Measurements from ENCODE around the gene PREX1.

PREX1 gene

GRCh38 chr20:48694381-48694865 lies 133.4 kb downstream of the PREX1 start:
- no peak for DNase-seq

- DNase-seq: no peak
Observed at GRCh38 chr20:48691523-48691922, 136.3 kb downstream of the PREX1 start.

DNA sequence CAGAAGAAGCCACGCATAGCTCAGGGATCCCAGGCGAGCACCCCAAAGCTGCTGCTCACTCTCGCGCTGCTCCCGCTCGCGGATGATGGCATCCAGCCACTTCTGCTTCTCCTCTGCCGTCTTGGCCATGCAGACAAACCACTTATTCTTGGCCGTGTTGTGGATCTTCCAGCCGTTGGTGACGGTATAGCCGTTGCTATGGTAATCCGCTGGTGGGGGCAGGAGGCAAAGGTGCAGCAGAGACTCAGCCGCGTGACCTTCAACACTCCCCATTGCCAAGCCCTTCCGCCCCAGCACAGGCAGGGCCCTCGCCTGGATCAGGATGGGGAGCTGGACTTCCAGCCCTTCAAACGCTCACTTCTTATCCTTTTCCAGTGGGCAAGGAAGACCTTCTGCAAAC lies 136.9 kb downstream of the PREX1 start:
- DNase-seq: no peak

DNA sequence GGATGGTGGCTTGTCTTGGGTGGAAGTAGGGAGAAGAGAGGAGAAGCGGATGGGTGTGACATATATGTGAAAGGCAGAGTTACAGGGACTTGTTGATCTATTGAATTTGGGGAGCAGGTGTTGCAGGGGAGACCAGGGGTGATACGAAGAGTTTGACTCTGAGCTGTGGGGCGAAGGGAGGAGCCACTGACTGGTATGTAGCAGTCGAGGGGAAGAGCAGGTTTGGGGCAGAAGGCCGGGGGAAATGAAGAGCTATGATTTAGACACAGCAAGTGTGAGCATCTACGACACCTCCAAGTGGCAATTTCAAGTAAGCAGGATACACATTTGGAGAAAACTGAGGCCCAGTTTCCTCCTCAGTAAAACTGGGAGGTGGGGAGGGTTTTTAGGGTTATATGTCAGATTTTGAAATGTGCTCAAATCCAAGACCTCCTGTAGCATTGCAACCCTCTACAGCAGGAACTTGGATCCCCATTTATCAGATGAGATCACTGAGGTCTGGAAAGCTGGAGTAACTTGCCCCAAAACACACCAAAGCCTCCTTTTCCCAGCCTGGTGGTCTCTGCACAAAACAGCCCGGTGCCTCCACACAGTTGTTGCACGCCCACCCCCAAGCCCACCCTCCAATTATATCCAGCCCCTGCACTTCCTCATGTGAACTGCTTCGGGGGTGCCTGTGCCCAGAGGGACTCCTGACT lies 137.8 kb downstream of the PREX1 start:
- no peak for DNase-seq

DNA sequence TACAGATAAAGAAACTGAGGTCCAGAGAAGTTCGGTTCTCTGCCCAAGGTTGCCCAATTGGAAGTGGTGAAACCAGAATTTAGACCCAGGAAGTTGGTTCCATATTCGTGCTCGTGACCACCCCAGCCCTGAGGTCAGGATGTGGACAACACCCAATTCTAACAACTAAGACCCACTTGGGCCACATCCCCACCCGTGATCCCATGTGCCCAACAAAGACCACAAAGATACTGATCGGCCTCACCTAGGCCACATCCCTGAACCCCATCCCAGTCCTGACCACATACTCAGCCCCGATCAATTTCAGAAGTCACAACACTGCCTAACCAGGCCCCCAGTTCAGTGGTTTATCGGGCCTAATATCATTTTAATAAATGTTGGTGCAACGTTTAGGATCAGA lies 138.4 kb downstream of the PREX1 start:
- peak; percentile 20 for DNase-seq

- DNase-seq: no peak
Observed at GRCh38 chr20:48688579-48688978, 139.2 kb downstream of the PREX1 start.

- DNase-seq: no peak
Observed at GRCh38 chr20:48687117-48687800, 140.5 kb downstream of the PREX1 start.

DNA sequence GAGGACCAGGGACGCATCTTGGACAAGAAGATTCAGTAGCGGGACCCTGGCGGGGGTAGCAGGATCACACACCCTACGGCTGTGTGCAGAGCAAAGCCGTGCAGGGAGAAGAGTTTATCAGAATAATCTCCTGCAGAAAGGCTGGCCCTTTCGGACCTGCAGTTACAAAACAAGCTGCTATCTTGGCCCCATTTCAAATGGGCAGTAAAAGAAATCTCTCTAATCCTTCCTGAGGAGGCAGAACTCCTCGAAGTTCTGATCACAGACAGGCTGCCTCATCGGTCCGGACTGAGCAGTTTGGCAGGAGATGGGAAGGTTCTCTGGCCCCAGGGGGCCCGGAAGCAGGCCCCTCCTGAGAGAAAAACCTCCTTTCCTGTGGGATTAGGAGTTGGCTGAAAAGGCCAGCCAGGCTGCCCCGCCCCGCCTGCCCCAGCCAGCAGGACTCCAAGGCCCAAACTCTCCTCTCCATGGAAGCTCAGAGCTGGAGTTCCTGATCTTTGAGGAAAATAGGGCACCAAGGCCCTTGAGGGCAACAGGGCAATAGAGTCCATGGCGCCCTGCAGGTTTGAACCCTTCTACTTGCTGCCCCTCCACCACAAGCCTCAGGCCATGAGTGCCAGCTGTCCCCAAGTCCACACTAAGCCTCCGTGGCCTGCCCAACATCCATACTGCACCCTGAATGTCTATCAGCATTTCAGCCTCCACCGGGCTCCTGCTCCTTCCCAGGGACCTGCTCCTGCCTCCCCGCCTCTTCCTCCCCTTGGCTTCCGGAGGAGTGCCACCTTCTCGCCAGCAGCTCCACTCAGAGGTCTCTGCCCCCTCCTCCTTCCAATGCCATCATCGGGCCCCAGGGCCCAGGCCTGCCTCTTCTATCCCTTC lies 141.3 kb downstream of the PREX1 start:
- DNase-seq: no peak

GRCh38 chr20:48685300-48685699 lies 142.5 kb downstream of the PREX1 start:
- no peak for DNase-seq

- no peak for DNase-seq
Observed at GRCh38 chr20:48684501-48685041, 143.2 kb downstream of the PREX1 start.

- DNase-seq: no peak
Observed at GRCh38 chr20:48683467-48684175, 144.2 kb downstream of the PREX1 start.

DNA sequence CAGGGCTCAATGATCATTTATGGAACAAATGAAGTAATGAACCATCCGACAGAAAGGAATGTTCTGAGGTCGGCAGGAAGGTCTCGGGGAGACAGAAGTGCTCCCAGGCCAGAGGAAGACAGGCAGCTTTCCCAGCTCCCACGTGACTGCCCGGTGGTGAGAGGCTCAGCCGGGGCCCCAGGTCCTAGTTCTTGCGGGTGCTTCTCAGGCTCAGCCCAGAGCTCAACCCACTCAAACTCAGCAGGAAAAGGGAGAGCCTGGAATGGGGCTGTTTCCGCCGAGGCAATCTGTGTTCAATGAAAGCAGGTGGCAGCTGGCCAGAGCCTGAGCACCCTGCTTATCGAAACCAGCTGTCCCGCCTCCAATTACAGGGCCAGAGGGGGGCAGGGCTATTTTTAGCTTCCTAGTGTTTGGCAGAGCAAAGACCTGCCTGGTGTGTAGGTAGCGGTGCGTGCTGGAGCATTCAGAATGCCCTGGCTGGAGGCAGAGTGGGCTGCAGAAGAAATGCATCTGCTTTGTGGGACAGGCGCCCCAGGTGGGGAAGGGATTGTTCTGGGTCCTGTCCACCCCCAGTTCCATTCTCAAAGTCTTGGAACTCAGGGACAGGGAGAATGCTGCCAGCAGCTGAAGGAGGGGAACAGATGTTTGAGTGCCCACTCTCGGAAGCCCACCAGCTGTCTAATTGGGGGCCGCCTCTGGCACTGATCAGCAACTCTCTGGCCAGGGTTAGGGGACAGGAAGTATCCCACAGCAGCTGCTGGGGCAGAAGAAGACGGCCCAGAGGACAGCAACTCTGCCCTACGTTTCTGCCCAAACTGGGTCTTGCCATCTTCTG lies 145.1 kb downstream of the PREX1 start:
- no peak for DNase-seq

GRCh38 chr20:48681873-48682426 lies 145.8 kb downstream of the PREX1 start:
- no peak for DNase-seq

DNA sequence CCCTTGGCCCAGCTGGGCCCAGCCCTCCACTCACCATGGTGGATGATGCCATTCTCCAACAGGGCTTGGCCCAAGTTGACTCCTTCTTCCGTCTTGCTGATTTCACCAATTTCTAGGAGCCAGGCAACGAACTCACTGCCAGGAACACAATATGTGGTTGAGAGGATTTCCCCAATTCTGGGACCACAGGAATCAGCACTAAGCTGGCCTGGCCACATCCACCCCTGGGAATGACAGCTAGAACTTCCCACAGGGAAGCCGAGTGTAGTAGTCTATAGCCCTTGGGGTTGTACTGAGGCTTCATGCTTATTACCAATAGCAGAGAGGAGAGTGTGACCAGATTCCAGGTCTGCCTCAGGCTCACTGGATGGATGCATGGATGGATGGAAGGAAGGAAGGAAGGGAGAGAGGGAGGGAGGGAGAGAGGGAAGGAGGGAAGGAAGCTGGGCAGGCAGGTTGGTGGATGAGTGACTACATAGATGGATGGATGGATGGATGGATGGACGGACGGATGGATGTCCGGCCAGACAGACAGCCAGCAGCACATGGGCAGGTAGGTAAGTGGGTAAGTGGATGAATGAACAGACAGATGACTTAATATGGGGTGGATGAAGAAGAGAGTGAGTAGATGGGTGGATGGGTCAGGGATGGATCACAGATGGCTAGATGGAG lies 146.5 kb downstream of the PREX1 start:
- no peak for DNase-seq

DNA sequence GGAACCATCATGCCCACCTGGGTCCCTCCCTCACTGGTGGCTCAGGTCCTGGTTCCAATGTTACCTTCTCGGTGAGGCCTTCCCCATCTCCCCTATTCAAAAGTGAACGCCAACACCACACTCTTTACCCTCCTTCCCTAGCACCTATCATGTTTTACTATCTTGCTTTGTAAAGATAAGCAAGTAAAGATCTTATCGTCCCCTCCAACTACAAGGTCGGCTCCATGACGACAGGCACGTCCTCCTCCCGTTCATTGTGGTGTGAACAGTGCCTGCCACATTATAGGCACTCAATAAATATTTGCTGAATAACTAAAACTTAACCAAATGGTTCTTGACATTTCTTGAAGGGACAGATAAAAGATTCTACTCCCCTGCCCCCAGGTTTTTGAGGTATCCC lies 147.1 kb downstream of the PREX1 start:
- no peak for DNase-seq

DNA sequence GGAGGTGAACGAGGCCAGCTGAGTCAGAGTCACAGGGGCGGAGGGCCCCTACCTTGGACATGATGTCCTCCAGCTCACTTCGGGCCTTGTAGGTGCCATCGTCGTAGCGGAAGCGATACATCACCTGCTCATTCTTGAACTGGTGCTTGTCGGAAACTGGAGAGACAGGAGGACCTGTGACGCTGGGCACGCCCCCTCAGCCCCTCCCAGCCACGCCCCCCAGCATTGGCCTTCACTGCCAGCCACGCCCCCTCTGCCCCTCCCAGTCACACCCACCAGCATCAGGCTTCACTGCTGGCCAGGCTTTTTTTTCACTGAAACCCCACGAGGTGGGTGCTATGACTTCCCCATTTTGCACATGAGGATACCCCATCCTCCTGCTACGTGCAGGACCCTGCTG lies 148.2 kb downstream of the PREX1 start:
- DNase-seq: no peak

DNA sequence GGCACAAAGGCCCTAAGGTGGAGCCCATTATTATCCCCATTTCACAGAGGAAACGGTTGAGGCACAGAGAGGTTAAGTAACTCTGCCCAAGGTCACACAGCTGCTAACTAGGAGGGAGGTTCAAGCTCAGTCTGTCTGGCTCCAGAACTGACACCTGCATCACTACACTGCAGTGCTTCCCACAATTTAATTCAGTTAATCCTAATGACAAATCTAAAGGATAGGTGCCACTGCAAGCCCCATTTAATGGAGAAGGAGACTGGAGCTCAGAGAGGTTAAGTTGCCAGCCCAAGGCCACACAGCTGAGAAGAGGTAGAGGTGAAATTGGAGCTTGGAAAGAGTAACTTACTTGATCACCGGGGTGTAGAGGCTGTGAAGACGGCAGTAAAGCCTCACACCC lies 148.8 kb downstream of the PREX1 start:
- no peak for DNase-seq

DNA sequence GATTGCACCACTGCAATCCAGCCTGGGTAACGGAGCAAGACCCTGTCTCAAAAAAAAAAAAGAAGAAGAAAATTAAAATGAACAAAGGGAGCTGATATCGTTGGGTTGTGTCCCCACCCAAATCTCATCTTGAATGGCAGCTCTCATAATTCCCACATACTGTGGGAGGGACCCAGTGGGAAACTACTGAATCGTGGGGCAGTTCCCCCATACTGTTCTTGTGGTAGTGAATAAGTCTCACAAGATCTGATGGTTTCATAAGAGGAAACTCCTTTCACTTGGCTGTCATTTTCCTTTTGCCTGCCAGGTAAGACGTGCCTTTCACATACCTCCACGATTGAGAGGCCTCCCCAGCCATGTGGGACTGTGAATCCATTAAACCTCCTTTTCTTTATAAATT lies 149.4 kb downstream of the PREX1 start:
- DNase-seq: no peak

GRCh38 chr20:48676795-48677460 lies 150.9 kb downstream of the PREX1 start:
- no peak for DNase-seq

DNA sequence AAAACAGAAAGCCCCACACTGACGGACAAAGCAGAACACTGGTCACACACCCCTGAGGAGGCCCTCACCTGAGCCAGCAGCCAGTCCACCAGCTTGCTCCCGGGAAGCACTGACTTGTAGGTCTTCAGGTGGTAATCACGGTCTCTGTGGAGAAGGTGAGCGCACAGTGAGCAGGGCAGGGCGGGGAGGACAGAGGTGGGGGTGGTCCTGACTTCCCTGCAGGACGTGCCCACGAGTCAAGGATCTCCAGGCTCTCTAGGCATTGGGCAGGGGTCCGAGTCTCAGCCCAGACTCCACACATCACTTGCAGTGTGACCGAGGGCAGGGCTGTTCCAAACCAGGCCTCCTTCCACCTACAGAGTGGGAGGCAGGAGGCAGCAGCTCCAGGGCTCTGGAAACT lies 151.7 kb downstream of the PREX1 start:
- DNase-seq: no peak
